GM12878 (cell line): Measurements from ENCODE around the gene IQGAP2. TPM values are rescaled to one million over a fixed set of nuclear protein-coding genes. Genes with fewer than 3 reads are reported as not detected.
A peak's percentile ranks its signal among the peaks of the same experiment; 100 is the strongest.

Experiments
- BACH1 ChIP-seq: fragments of 450-650 bp; IDR thresholded peaks from 2 replicates; pipeline ENCODE4 v1.6.1; 2017; ENCODE audit warnings: mild to moderate bottlenecking, borderline replicate concordance
- BHLHE40 ChIP-seq, 2 experiments: fragments of 450-650 bp in 1 of 2; IDR thresholded peaks; 2 replicates each; pipeline ENCODE4 v1.6.1; 2011 to 2017; ENCODE audit warnings: low read depth in 2 of 2, borderline replicate concordance in 1 of 2, improper control_type of control experiment in 1 of 2, low read length in 1 of 2, mild to moderate bottlenecking in 1 of 2
- BMI1 ChIP-seq: fragments of 450-650 bp; IDR thresholded peaks from 2 replicates; pipeline ENCODE4 v1.6.1; 2016; ENCODE audit warnings: mild to moderate bottlenecking, moderate library complexity, borderline replicate concordance
- CEBPZ ChIP-seq: fragments of 150-350 bp; IDR thresholded peaks from 2 replicates; pipeline ENCODE4 v1.6.1; 2016; ENCODE audit warnings: low read depth, low read length
- EP300 ChIP-seq, 2 experiments: fragments of 150-350 bp in 1 of 2; IDR thresholded peaks; 2 replicates each; pipeline ENCODE4 v1.6.1; 2011 to 2012; ENCODE audit warnings: low read depth in 2 of 2, low read length in 2 of 2, borderline replicate concordance in 1 of 2, improper control_type of control experiment in 1 of 2, inconsistent platforms in 1 of 2; ENCODE audit not compliant: control insufficient read depth in 1 of 2
- FOXK2 ChIP-seq: fragments of 450-650 bp; IDR thresholded peaks from 2 replicates; pipeline ENCODE4 v1.6.1; 2017; ENCODE audit warnings: mild to moderate bottlenecking, moderate library complexity
- FOXM1 ChIP-seq: IDR thresholded peaks from 2 replicates; pipeline ENCODE4 v1.6.1; 2012; ENCODE audit warnings: low read depth, mild to moderate bottlenecking, inconsistent platforms, low read length, moderate library complexity
- HDAC2 ChIP-seq: fragments of 200-600 bp; sonication (generic); IDR thresholded peaks from 2 replicates; pipeline ENCODE4 v1.6.1; 2017
- JUNB ChIP-seq: IDR thresholded peaks from 2 replicates; pipeline ENCODE4 v1.6.1; 2016; ENCODE audit warnings: antibody characterized with exemption, mild to moderate bottlenecking
- JUND ChIP-seq: IDR thresholded peaks from 2 replicates; pipeline ENCODE4 v1.6.1; 2012; ENCODE audit warnings: low read depth, mild to moderate bottlenecking, low read length, improper control_type of control experiment, moderate library complexity
- MEF2B ChIP-seq: fragments of 450-650 bp; IDR thresholded peaks from 2 replicates; pipeline ENCODE4 v1.6.1; 2018; ENCODE audit warnings: mild to moderate bottlenecking, moderate library complexity; ENCODE audit not compliant: partially characterized antibody, poor library complexity, severe bottlenecking
- MLLT1 ChIP-seq: fragments of 450-650 bp; IDR thresholded peaks from 2 replicates; pipeline ENCODE4 v1.6.1; 2016; ENCODE audit warnings: mild to moderate bottlenecking
- MTA3 ChIP-seq: IDR thresholded peaks from 2 replicates; pipeline ENCODE4 v1.6.1; 2012; ENCODE audit warnings: low read length, inconsistent platforms, borderline replicate concordance
- NFIC ChIP-seq: IDR thresholded peaks from 2 replicates; pipeline ENCODE4 v1.6.1; 2012; ENCODE audit warnings: low read depth, mild to moderate bottlenecking, inconsistent platforms, low read length, moderate library complexity
- PAX5 ChIP-seq: IDR thresholded peaks from 2 replicates; pipeline ENCODE4 v1.6.1; 2011; ENCODE audit warnings: low read depth, low read length, borderline replicate concordance
- RAD51 ChIP-seq: fragments of 450-650 bp; IDR thresholded peaks from 2 replicates; pipeline ENCODE4 v1.6.1; 2016; ENCODE audit warnings: moderate library complexity, mild to moderate bottlenecking, inconsistent platforms
- RELB ChIP-seq: fragments of 450-650 bp; IDR thresholded peaks from 2 replicates; pipeline ENCODE4 v1.6.1; 2017; ENCODE audit warnings: low read depth, mild to moderate bottlenecking, moderate library complexity
- SIN3A ChIP-seq: IDR thresholded peaks from 2 replicates; pipeline ENCODE4 v1.6.1; 2012; ENCODE audit warnings: low read depth, low read length, improper control_type of control experiment
- SRF ChIP-seq, 2 experiments: IDR thresholded peaks; 2 replicates each; pipeline ENCODE4 v1.6.1; 2011; ENCODE audit warnings: low read depth in 2 of 2, low read length in 2 of 2, mild to moderate bottlenecking in 1 of 2, moderate library complexity in 1 of 2
- TCF7 ChIP-seq: IDR thresholded peaks from 2 replicates; pipeline ENCODE4 v1.6.1; 2014; ENCODE audit warnings: antibody characterized with exemption, borderline replicate concordance
- ZBED1 ChIP-seq: IDR thresholded peaks from 2 replicates; pipeline ENCODE4 v1.6.1; 2016; ENCODE audit warnings: borderline replicate concordance
- ZNF24 ChIP-seq: fragments of 450-650 bp; IDR thresholded peaks from 2 replicates; pipeline ENCODE4 v1.6.1; 2017; ENCODE audit warnings: antibody characterized with exemption, mild to moderate bottlenecking
- ZZZ3 ChIP-seq: IDR thresholded peaks from 2 replicates; pipeline ENCODE4 v1.6.1; 2011; ENCODE audit warnings: low read depth; ENCODE audit not compliant: control insufficient read depth, insufficient read length
- polyA plus RNA-seq, 11 experiments: library from polyadenylated mRNA; depleted of rRNA in 4 of 11; unstranded in 6 of 11; stranded (reverse) in 5 of 11; fragments of >200 nt; fragmentation: Nextera tagmentation in 4 of 11; fragmentation: Illumina TruSeq in 1 of 11; extraction: Ambion mirVana in 4 of 11; extraction: Trizol in 1 of 11; gene quantifications; 1 replicate in 1 of 11; 2 replicates in 10 of 11; pipeline versions ENCODE4 v1.2.1 to v1.2.3, GENCODE V29; 2011 to 2016; ENCODE audit warnings: inconsistent platforms in 2 of 11, missing spikeins in 2 of 11, low read depth in 1 of 11
- total RNA-seq, 4 experiments: library from RNA; depleted of rRNA in 3 of 4; stranded (reverse); fragments of >200 nt in 3 of 4; fragmentation: Illumina TruSeq in 1 of 4; extraction: Trizol in 1 of 4; gene quantifications; 2 replicates each; pipeline versions ENCODE4 v1.2.1 to v1.2.3, GENCODE V29; 2013 to 2021

IQGAP2 gene
- total and polyA plus RNA-seq, 10 of the 15 experiments (the other 5 are each of a cell fraction or from before 2014, with no cell fraction given) = 14.5 to 41.4 (median 21.8) TPM

GRCh38 chr5:76736679-76737556 is 333.8 kb downstream of the IQGAP2 start (continued):
- TF ChIP-seq MTA3 (peak; percentile 41; the same call in 1 of the 2 replicates), SRF (IDR thresholded peaks at IDR 0.05; ENCODE audit: low read depth in 2 of 2, low read length in 2 of 2) (peak in 1 of 2 experiments; percentile 69; a peak in 1 of 4 replicates), PAX5 (peak; percentile 82; the same call in 1 of the 2 replicates), FOXK2 (no peak), MEF2B (peak; percentile 88), CEBPZ (no peak), NFIC (peak; percentile 80), MLLT1 (peak; percentile 98), BMI1 (peak; percentile 87), JUND (no peak), BACH1 (peak; percentile 96; the same call in 1 of the 2 replicates), ZZZ3 (no peak), TCF7 (peak; percentile 76), BHLHE40 (IDR thresholded peaks at IDR 0.05; ENCODE audit: borderline replicate concordance in 1 of 2, low read depth in 2 of 2, low read length in 1 of 2) (peak; percentile 70 to 81; a peak in 3 of 4 replicates), HDAC2 (no peak), FOXM1 (peak; percentile 91), JUNB (no peak; the same call in 1 of the 2 replicates), ZBED1 (peak; percentile 55; the same call in 1 of the 2 replicates), EP300 (IDR thresholded peaks at IDR 0.05; ENCODE audit: borderline replicate concordance in 1 of 2, control insufficient read depth in 1 of 2, low read depth in 2 of 2, low read length in 2 of 2) (peak; percentile 97), RELB (peak; percentile 98), ZNF24 (0 out of 2 replicates have a peak, but pooled peaks have one; percentile 6), RAD51 (peak; percentile 75), SIN3A (no peak)
